K562 (cell line): ENCODE data around the gene SELENOO. TPM values are rescaled to one million over a fixed set of nuclear protein-coding genes. Genes with fewer than 3 reads are reported as not detected.

Experiments
- ARID4B ChIP-seq: sonication (generic); formaldehyde crosslinking; IDR thresholded peaks from 2 replicates; pipeline ENCODE4 v1.8.0; 2022; ENCODE audit warnings: mild to moderate bottlenecking, missing genetic modification reagents
- BCLAF1 ChIP-seq, 2 experiments: fragments of 450-650 bp in 1 of 2; IDR thresholded peaks; 2 replicates each; pipeline ENCODE4 v1.6.1; 2011 to 2017; ENCODE audit warnings: low read depth in 2 of 2, antibody characterized with exemption in 1 of 2, borderline replicate concordance in 1 of 2, low read length in 1 of 2, mild to moderate bottlenecking in 1 of 2, mixed read lengths in 1 of 2; ENCODE audit not compliant: control insufficient read depth in 1 of 2
- HMG20B ChIP-seq: fragments of 250-450 bp; sonication (Bioruptor Pico); IDR thresholded peaks from 2 replicates; pipeline ENCODE4 v1.5.0; 2021; ENCODE audit warnings: mild to moderate bottlenecking
- JUND ChIP-seq, 2 experiments: IDR thresholded peaks; 2 replicates in 1 of 2; 3 replicates in 1 of 2; pipeline ENCODE4 v1.6.1; 2011; ENCODE audit warnings: borderline replicate concordance in 2 of 2, low read depth in 2 of 2, low read length in 2 of 2, improper control_type of control experiment in 1 of 2, missing biosample characterization in 1 of 2, missing genetic modification characterization in 1 of 2, missing genetic modification reagents in 1 of 2
- NEUROD1 ChIP-seq: fragments of 150-350 bp; IDR thresholded peaks from 2 replicates; pipeline ENCODE4 v1.6.1; 2014; ENCODE audit warnings: borderline replicate concordance, low read length, low read depth; ENCODE audit not compliant: partially characterized antibody
- NR0B1 ChIP-seq: fragments of 450-650 bp; IDR thresholded peaks from one replicate; pipeline ENCODE4 v1.6.1; 2018; ENCODE audit warnings: mild to moderate bottlenecking, moderate library complexity; ENCODE audit not compliant: partially characterized antibody
- PBX2 ChIP-seq, 2 experiments: IDR thresholded peaks in 1 of 2; conservative IDR thresholded peaks in 1 of 2; 2 replicates each; pipeline ENCODE4 v1.6.1; 2016; ENCODE audit warnings: low read depth in 2 of 2, mild to moderate bottlenecking in 1 of 2, missing compliant biosample characterization in 1 of 2, missing genetic modification characterization in 1 of 2, moderate library complexity in 1 of 2
- RB1 ChIP-seq: fragments of 450-650 bp; IDR thresholded peaks from 2 replicates; pipeline ENCODE4 v1.6.1; 2017; ENCODE audit warnings: low read depth, mild to moderate bottlenecking
- SRSF9 ChIP-seq: fragments of 200-400 bp; formaldehyde crosslinking; IDR thresholded peaks from 2 replicates; pipeline ENCODE4 v1.6.1; 2017; ENCODE audit warnings: low read depth, low read length, borderline replicate concordance
- TEAD4 ChIP-seq, 2 experiments: sonication (generic) in 1 of 2; formaldehyde crosslinking in 1 of 2; IDR thresholded peaks; 2 replicates each; pipeline versions ENCODE4 v1.6.1 to v1.8.0; 2012 to 2022; ENCODE audit warnings: borderline replicate concordance in 1 of 2, inconsistent platforms in 1 of 2, low read length in 1 of 2, mild to moderate bottlenecking in 1 of 2, missing genetic modification reagents in 1 of 2
- XRCC5 ChIP-seq: fragments of 200-400 bp; formaldehyde crosslinking; IDR thresholded peaks from 2 replicates; pipeline ENCODE4 v1.6.1; 2017; ENCODE audit warnings: low read depth, mild to moderate bottlenecking, low read length
- polyA plus RNA-seq, 8 experiments: library from polyadenylated mRNA; depleted of rRNA in 4 of 8; stranded (reverse) in 5 of 8; unstranded in 3 of 8; fragments of >200 nt; fragmentation: Nextera tagmentation in 2 of 8; fragmentation: Illumina TruSeq in 1 of 8; extraction: Ambion mirVana in 2 of 8; extraction: Trizol in 1 of 8; gene quantifications; 2 replicates each; pipeline versions ENCODE4 v1.2.1 to v1.2.3, GENCODE V29; 2011 to 2014; ENCODE audit warnings: inconsistent platforms in 1 of 8, missing spikeins in 1 of 8
- total RNA-seq, 7 experiments: library from RNA; depleted of rRNA in 6 of 7; stranded (reverse); fragments of >200 nt in 6 of 7; fragmentation: Illumina TruSeq in 2 of 7; extraction: Trizol in 2 of 7; gene quantifications; 2 replicates each; pipeline versions ENCODE4 v1.2.1 to v1.2.3, GENCODE V29; 2011 to 2021; ENCODE audit warnings: low replicate concordance in 1 of 7

The SELENOO gene
- total and polyA plus RNA-seq, 9 of the 15 experiments (the other 6 are each of a cell fraction or from before 2014, with no cell fraction given), result 0.37 to 24.9 (median 8.3) TPM

- TF ChIP-seq BCLAF1 (IDR thresholded peaks at IDR 0.05; ENCODE audit: borderline replicate concordance in 1 of 2, control insufficient read depth in 1 of 2, low read depth in 2 of 2, low read length in 1 of 2) (no peak), TEAD4 (IDR thresholded peaks at IDR 0.05; ENCODE audit: low read length) (no peak), TEAD4 (CRISPR knock-in tag; IDR thresholded peaks at IDR 0.05; ENCODE audit: borderline replicate concordance) (no peak), RB1 (0 out of 2 replicates have a peak, but pooled peaks have one; percentile 57), SRSF9 (no peak), ARID4B (CRISPR knock-in tag) (peak; percentile 79; the same call in 1 of the 2 replicates), JUND (IDR thresholded peaks at IDR 0.05; ENCODE audit: borderline replicate concordance, low read depth, low read length) (peak; percentile 41; the same call in 1 of the 2 replicates), JUND (tag; IDR thresholded peaks at IDR 0.05; ENCODE audit: borderline replicate concordance, low read depth, low read length) (no peak), PBX2 (CRISPR knock-in tag; IDR thresholded peaks at IDR 0.05; ENCODE audit: low read depth) (0 out of 2 replicates have a peak, but pooled peaks have one; percentile 26), PBX2 (tag; conservative IDR thresholded peaks at IDR 0.05; ENCODE audit: low read depth) (peak; percentile 68; the same call in 1 of the 2 replicates), HMG20B (CRISPR knock-in tag) (no peak), NEUROD1 (no peak), NR0B1 (no peak), XRCC5 (no peak)
Observed at GRCh38 chr22:50244420-50245213, 43.8 kb downstream of the SELENOO start, which contains the start of gene TUBGCP6 (continued).
